K562 (cell line): Measurements from ENCODE around the gene DEPDC1B. TPM values are rescaled to one million over a fixed set of nuclear protein-coding genes. Genes with fewer than 3 reads are reported as not detected.
"Not testable (repeated sequence)": the region's sequence is repeated elsewhere in the genome, so short reads cannot be mapped to it uniquely, and the experiment has no call there.

Source experiments
- ATAC-seq: fragments of 200-7000 bp; cut with Tn5 transposase; 3 replicates; pipeline ENCODE4 v1.9.1; 2020; ENCODE audit warnings: moderate library complexity
- BruUV-seq: library from RNA; stranded (reverse); fragments of 400-500 nt; replicated peaks from 2 replicates; lab custom pipeline; 2021; lab: Mats Ljungman, UMichigan
- CTCF ChIA-PET: fragments of 300-600 bp; formaldehyde crosslinking; extraction: SDS; loops from one replicate; lab custom pipeline; 2021; ENCODE audit warnings: low intra/inter-chr PET ratio; lab: Yijun Ruan, JAX
- POLR2A ChIA-PET: fragments of 300-600, 350-650 bp; sonication (Branson Sonifier 250); formaldehyde crosslinking; extraction: SDS; loops from one replicate; lab custom pipeline; 2021; ENCODE audit warnings: antibody characterized with exemption, inconsistent platforms; lab: Yijun Ruan, JAX
- DNase-seq, 4 experiments: peaks; one replicate each; pipeline versions ENCODE4 v3.0.0 to v3.0.0-alpha.2; 2011 to 2018; ENCODE audit warnings: low spot score in 3 of 4, mixed read lengths in 3 of 4; ENCODE audit errors: extremely low read depth in 1 of 4
- FAIRE-seq: peaks from 2 replicates; lab custom pipeline; 2011; peaks lifted over from hg19 to GRCh38; lab: Jason Lieb, UNC
- H2AFZ ChIP-seq: 2 replicates; pipeline ENCODE4 v1.6.0; 2011; ENCODE audit warnings: low read depth, low read length, control low read depth, inconsistent platforms
- H3K27ac ChIP-seq: fragments of 200-600 bp; 3 replicates; pipeline ENCODE4 v1.8.0; 2011; ENCODE audit warnings: low read depth, mild to moderate bottlenecking, control low read depth, inconsistent platforms, low read length, moderate library complexity, mixed read lengths; ENCODE audit errors: extremely low read depth
- H3K27me3 ChIP-seq, 2 experiments: fragments of 300-600 bp in 1 of 2; 2 replicates in 1 of 2; 3 replicates in 1 of 2; pipeline versions ENCODE4 v1.6.0 to v1.8.0; 2011; ENCODE audit warnings: inconsistent platforms in 2 of 2, low read length in 2 of 2, mild to moderate bottlenecking in 1 of 2, mixed read lengths in 1 of 2, moderate library complexity in 1 of 2; ENCODE audit not compliant: control insufficient read depth in 2 of 2, insufficient read depth in 2 of 2
- H3K36me3 ChIP-seq: fragments of 300-600 bp; 3 replicates; pipeline ENCODE4 v1.8.0; 2011; ENCODE audit warnings: mild to moderate bottlenecking, low read length, inconsistent platforms; ENCODE audit not compliant: control insufficient read depth, insufficient read depth
- H3K4me1 ChIP-seq, 2 experiments: fragments of 200-600 bp in 1 of 2; replicated peaks in 1 of 2; 2 replicates in 1 of 2; 3 replicates in 1 of 2; pipeline versions ENCODE4 v1.5.1 to v1.8.0; 2011; ENCODE audit warnings: inconsistent platforms in 2 of 2, low read length in 2 of 2, mild to moderate bottlenecking in 1 of 2, mixed read lengths in 1 of 2, moderate library complexity in 1 of 2; ENCODE audit not compliant: control insufficient read depth in 2 of 2, insufficient read depth in 2 of 2
- H3K4me2 ChIP-seq: 2 replicates; pipeline ENCODE4 v1.6.1; 2011; ENCODE audit warnings: low read length, control low read depth, inconsistent platforms, mixed read lengths; ENCODE audit not compliant: insufficient read depth
- H3K4me3 ChIP-seq: fragments of 200-600 bp; sonication (generic), shearing (Covaris generic); 2 replicates; pipeline ENCODE4 v1.5.1; 2016; ENCODE audit warnings: control low read depth, inconsistent platforms
- H3K79me2 ChIP-seq: fragments of 200-600 bp; 3 replicates; pipeline ENCODE4 v1.8.0; 2011; ENCODE audit warnings: low read length, inconsistent platforms; ENCODE audit not compliant: control insufficient read depth, insufficient read depth
- H3K9ac ChIP-seq, 2 experiments: 2 replicates each; pipeline versions ENCODE4 v1.6.0 to v1.6.1; 2011; ENCODE audit warnings: low read depth in 2 of 2, low read length in 2 of 2, control low read depth in 1 of 2, inconsistent platforms in 1 of 2, mild to moderate bottlenecking in 1 of 2, mixed read lengths in 1 of 2; ENCODE audit not compliant: insufficient read depth in 1 of 2
- H3K9me1 ChIP-seq: one replicate; pipeline ENCODE4 v1.6.0; 2011; ENCODE audit warnings: inconsistent platforms, mild to moderate bottlenecking, low read length, moderate library complexity; ENCODE audit not compliant: control insufficient read depth, insufficient read depth
- H3K9me3 ChIP-seq: replicated peaks from 2 replicates; pipeline ENCODE4 v1.5.1; 2011; ENCODE audit warnings: low read depth, low read length, inconsistent platforms; ENCODE audit not compliant: control insufficient read depth, insufficient read depth
- H4K20me1 ChIP-seq: replicated peaks from 2 replicates; pipeline ENCODE4 v1.6.1; 2011; ENCODE audit warnings: low read length, inconsistent platforms, mixed read lengths; ENCODE audit not compliant: control insufficient read depth, insufficient read depth
- FIP1L1 ChIP-seq: fragments of 200-400 bp; formaldehyde crosslinking; IDR thresholded peaks from 2 replicates; pipeline ENCODE4 v1.6.1; 2018; ENCODE audit warnings: mild to moderate bottlenecking, low read depth, low read length; ENCODE audit not compliant: poor library complexity, severe bottlenecking
- ILF3 ChIP-seq: fragments of 450-650 bp; IDR thresholded peaks from 2 replicates; pipeline ENCODE4 v1.6.1; 2018; ENCODE audit warnings: antibody characterized with exemption, mild to moderate bottlenecking, moderate library complexity, borderline replicate concordance
- NUFIP1 ChIP-seq: fragments of 450-650 bp; IDR thresholded peaks from 2 replicates; pipeline ENCODE4 v1.6.1; 2018; ENCODE audit not compliant: partially characterized antibody
- SRSF7 ChIP-seq: fragments of 200-400 bp; formaldehyde crosslinking; optimal IDR thresholded peaks from 2 replicates; pipeline ENCODE3; 2017; ENCODE audit warnings: mild to moderate bottlenecking, low read depth, low read length
- U2AF1 ChIP-seq: fragments of 200-400 bp; formaldehyde crosslinking; optimal IDR thresholded peaks from 2 replicates; pipeline ENCODE3; 2017; ENCODE audit warnings: mild to moderate bottlenecking, low read depth, low read length, moderate library complexity
- WGBS: fragments of 100-300 bp; shearing (Covaris generic); methylation state at CpG from one replicate; pipeline ENCODE4 v1.1.6; 2016; ENCODE audit warnings: low coverage, mixed read lengths; ENCODE audit not compliant: insufficient coverage; ENCODE audit errors: missing lambda C conversion rate; 5-methylcytosine and 5-hydroxymethylcytosine counted together
- in situ Hi-C: fragments of 300-500 bp; cut with MboI; formaldehyde crosslinking; loops from 4 replicates; pipeline ENCODE4 v1.15.0; 2018; ENCODE audit warnings: inconsistent platforms, mixed read lengths
- intact Hi-C: fragments of 100-400 bp; cut with micrococcal nuclease; formaldehyde crosslinking; loops from 2 replicates; pipeline ENCODE4 v1.14.2; 2022
- polyA plus RNA-seq, 8 experiments: library from polyadenylated mRNA; depleted of rRNA in 4 of 8; stranded (reverse) in 5 of 8; unstranded in 3 of 8; fragments of >200 nt; fragmentation: Nextera tagmentation in 2 of 8; fragmentation: Illumina TruSeq in 1 of 8; extraction: Ambion mirVana in 2 of 8; extraction: Trizol in 1 of 8; gene quantifications; 2 replicates each; pipeline versions ENCODE4 v1.2.1 to v1.2.3, GENCODE V29; 2011 to 2014; ENCODE audit warnings: inconsistent platforms in 1 of 8, missing spikeins in 1 of 8
- total RNA-seq, 7 experiments: library from RNA; depleted of rRNA in 6 of 7; stranded (reverse); fragments of >200 nt in 6 of 7; fragmentation: Illumina TruSeq in 2 of 7; extraction: Trizol in 2 of 7; gene quantifications; 2 replicates each; pipeline versions ENCODE4 v1.2.1 to v1.2.3, GENCODE V29; 2011 to 2021; ENCODE audit warnings: low replicate concordance in 1 of 7

The DEPDC1B gene
- total and polyA plus RNA-seq, 9 of the 15 experiments (the other 6 are each of a cell fraction or from before 2014, with no cell fraction given), result 36.0 to 67.2 (median 44.5) TPM

DNA sequence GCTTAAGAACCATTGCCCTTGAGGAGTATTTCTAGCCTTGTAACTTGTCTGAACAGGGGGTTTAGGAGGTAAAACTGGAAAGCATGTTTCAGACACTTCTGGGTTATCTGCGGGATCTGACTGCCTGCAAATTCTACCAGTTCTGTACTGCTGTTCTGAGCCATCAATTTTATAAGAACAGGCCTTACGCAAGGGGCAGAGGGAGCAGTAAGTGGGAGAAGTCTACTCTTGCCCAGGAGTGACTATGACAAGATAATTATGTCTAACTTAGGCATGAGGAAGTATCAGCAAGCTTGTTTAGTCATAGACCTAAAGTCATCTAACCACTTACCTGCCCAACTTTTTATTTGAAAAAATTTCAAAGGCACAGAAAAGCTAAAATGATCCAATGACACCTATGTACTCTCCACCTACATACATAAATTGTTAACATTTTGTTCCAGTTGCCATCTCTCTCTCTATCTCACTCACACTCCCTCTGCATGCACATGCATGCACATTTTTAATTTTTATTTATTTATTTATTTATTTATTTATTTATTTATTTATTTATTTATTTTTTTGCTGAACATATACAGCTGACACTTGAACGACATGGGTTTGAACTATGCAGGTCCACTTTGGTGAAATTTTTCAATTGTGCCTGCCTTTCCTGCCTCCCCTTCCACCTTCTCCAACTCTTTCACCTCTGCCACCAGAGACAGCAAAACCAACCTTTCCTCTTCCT is 18.4 kb upstream of the DEPDC1B start:
- no peak for FAIRE-seq
- no peak overlapping the region for H3K4me3 ChIP-seq
- TF ChIP-seq U2AF1, result no peak
- no peak for TF ChIP-seq ILF3
- no peak for TF ChIP-seq NUFIP1
- no peak for TF ChIP-seq SRSF7
- TF ChIP-seq FIP1L1, result no peak
- no peaks in the 10 kb centered on the region for H3K9me3 ChIP-seq
- no peak for ATAC-seq
- WGBS, result 19% methylated on average over 3 of the region's 3 CpGs
- H4K20me1 ChIP-seq, result no peaks in the 10 kb centered on the region
- CTCF ChIA-PET, result no interaction called here
- H3K4me2 ChIP-seq, result no peak overlapping the region
- no peaks in the 10 kb centered on the region for H3K4me1 ChIP-seq
- intact Hi-C loops, result no loop called here
- no peak overlapping the region for H3K27ac ChIP-seq
- POLR2A ChIA-PET, result no interaction called here
- in situ Hi-C loops, result no loop called here
- no peak for DNase-seq
- H3K79me2 ChIP-seq, result no peaks in the 10 kb centered on the region
- H3K9ac ChIP-seq, result no peak overlapping the region
- BruUV-seq, result no TSS peak
- no peaks in the 10 kb centered on the region for H3K9me1 ChIP-seq
- H2AFZ ChIP-seq, result no peak overlapping the region
- H3K27me3 ChIP-seq, result no peaks in the 10 kb centered on the region; a peak in 1 of 5 replicates
- no peaks in the 10 kb centered on the region for H3K36me3 ChIP-seq

DNA sequence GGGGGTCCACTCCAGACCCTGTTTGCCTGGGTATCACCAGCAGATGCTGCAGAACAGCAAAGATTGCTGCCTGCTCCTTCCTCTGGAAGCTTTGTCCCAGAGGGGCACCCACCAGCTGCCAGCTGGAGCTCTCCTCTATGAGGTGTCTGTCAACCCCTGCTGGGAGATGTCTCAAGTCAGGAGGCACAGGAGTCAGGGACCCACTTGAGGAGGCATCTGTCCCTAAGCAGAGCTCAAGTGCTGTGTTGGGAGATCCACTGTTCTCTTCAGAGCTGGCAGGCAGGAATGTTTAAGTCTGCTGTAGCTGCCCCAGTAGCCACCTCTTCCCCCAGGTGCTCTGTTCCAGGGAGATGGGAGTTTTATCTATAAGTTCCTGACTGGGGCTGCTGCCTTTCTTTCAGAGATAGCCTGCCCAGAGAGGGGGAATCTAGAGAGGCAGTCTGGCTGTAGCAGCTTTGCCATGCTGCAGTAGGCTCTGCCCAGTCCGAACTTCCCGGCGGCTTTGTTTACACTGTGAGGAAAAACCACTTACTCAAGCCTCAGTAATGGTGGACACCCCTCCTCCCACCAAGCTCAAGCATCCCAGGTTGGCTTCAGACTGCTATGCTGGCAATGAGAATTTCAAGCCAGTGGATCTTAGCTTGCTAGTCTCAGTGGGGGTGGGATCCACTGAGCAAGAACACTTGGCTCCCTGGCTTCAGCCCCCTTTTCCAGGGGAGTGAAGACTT is 15.4 kb upstream of the DEPDC1B start:
- ATAC-seq, H4K20me1 ChIP-seq, H3K9me3 ChIP-seq, H3K79me2 ChIP-seq, DNase-seq, H3K4me1 ChIP-seq, H3K9ac ChIP-seq, FAIRE-seq, H3K4me2 ChIP-seq, CTCF ChIA-PET, H3K36me3 ChIP-seq, BruUV-seq, H2AFZ ChIP-seq, intact Hi-C loops, H3K9me1 ChIP-seq, H3K27ac ChIP-seq, in situ Hi-C loops, H3K27me3 ChIP-seq, H3K4me3 ChIP-seq: not testable (repeated sequence)
- 29% methylated on average over 3 of the region's 3 CpGs for WGBS
- POLR2A ChIA-PET, result interaction anchor here (1.2 kb wide), 1 partner anchor 17 kb away, joined by 3 read pairs; no protein-coding TSS in a partner anchor
